H9 (cell line): ENCODE data around the gene YIPF6. TPM values are rescaled to one million over a fixed set of nuclear protein-coding genes. Genes with fewer than 3 reads are reported as not detected.

Experiments
- DNase-seq: peaks from one replicate; pipeline ENCODE4 v3.0.0-alpha.2; 2017
- H2AFZ ChIP-seq: one replicate; pipeline ENCODE4 v1.6.1; 2013; ENCODE audit warnings: mild to moderate bottlenecking, low read length, control low read depth, moderate library complexity
- H2AK5ac ChIP-seq: 2 replicates; pipeline ENCODE4 v1.6.1; 2013; ENCODE audit warnings: low read length, control low read depth, mixed read lengths; ENCODE audit not compliant: insufficient read length
- H2BK120ac ChIP-seq: one replicate; pipeline ENCODE4 v1.6.1; 2013; ENCODE audit warnings: low read depth, mild to moderate bottlenecking, low read length, control low read depth, inconsistent platforms; ENCODE audit not compliant: poor library complexity, severe bottlenecking
- H2BK12ac ChIP-seq: 2 replicates; pipeline ENCODE4 v1.6.1; 2013; ENCODE audit warnings: low read length, control low read depth, mixed read lengths, low read depth; ENCODE audit not compliant: insufficient read length
- H2BK15ac ChIP-seq: 2 replicates; pipeline ENCODE4 v1.6.1; 2013; ENCODE audit warnings: low read depth, low read length, control low read depth
- H2BK20ac ChIP-seq: one replicate; pipeline ENCODE4 v1.6.1; 2013; ENCODE audit warnings: low read depth, mild to moderate bottlenecking, low read length, control low read depth, inconsistent platforms; ENCODE audit not compliant: poor library complexity, severe bottlenecking
- H2BK5ac ChIP-seq: 2 replicates; pipeline ENCODE4 v1.6.1; 2013; ENCODE audit warnings: low read length, control low read depth, mixed read lengths; ENCODE audit not compliant: insufficient read length
- H3K14ac ChIP-seq: 2 replicates; pipeline ENCODE4 v1.6.1; 2013; ENCODE audit warnings: low read length, control low read depth; ENCODE audit not compliant: insufficient read depth
- H3K18ac ChIP-seq: 2 replicates; pipeline ENCODE4 v1.6.1; 2013; ENCODE audit warnings: low read depth, mild to moderate bottlenecking, mixed read lengths, low read length, control low read depth; ENCODE audit not compliant: insufficient read length
- H3K23ac ChIP-seq: 2 replicates; pipeline ENCODE4 v1.6.1; 2013; ENCODE audit warnings: low read length, control low read depth, mixed read lengths, low read depth; ENCODE audit not compliant: insufficient read length
- H3K23me2 ChIP-seq: 2 replicates; pipeline ENCODE4 v1.6.1; 2013; ENCODE audit warnings: low read depth, mild to moderate bottlenecking, mixed read lengths, low read length, control low read depth; ENCODE audit not compliant: insufficient read length, poor library complexity, severe bottlenecking
- H3K27ac ChIP-seq: 2 replicates; pipeline ENCODE4 v1.5.1; 2013; ENCODE audit warnings: low read length, control low read depth, mixed read lengths, low read depth; ENCODE audit not compliant: insufficient read length
- H3K27me3 ChIP-seq: 2 replicates; pipeline ENCODE4 v1.6.1; 2013; ENCODE audit warnings: low read length, control low read depth, inconsistent platforms; ENCODE audit not compliant: insufficient read depth
- H3K4ac ChIP-seq: 2 replicates; pipeline ENCODE4 v1.6.1; 2013; ENCODE audit warnings: low read depth, mild to moderate bottlenecking, control low read depth, inconsistent platforms, low read length, moderate library complexity
- H3K4me1 ChIP-seq: 2 replicates; pipeline ENCODE4 v1.6.1; 2013; ENCODE audit warnings: low read length, control low read depth, inconsistent platforms; ENCODE audit not compliant: insufficient read depth
- H3K4me2 ChIP-seq: 2 replicates; pipeline ENCODE4 v1.6.1; 2013; ENCODE audit warnings: low read length, control low read depth, mixed read lengths; ENCODE audit not compliant: insufficient read length, insufficient read depth
- H3K56ac ChIP-seq: 2 replicates; pipeline ENCODE4 v1.6.1; 2013; ENCODE audit warnings: low read depth, mild to moderate bottlenecking, mixed read lengths, low read length, control low read depth; ENCODE audit not compliant: insufficient read length
- H3K79me1 ChIP-seq: 2 replicates; pipeline ENCODE4 v1.6.1; 2013; ENCODE audit warnings: low read depth, mild to moderate bottlenecking, moderate library complexity, low read length, control low read depth, inconsistent platforms; ENCODE audit not compliant: insufficient read depth, poor library complexity, severe bottlenecking
- H3K79me2 ChIP-seq: 2 replicates; pipeline ENCODE4 v1.6.1; 2013; ENCODE audit warnings: low read length, control low read depth, inconsistent platforms; ENCODE audit not compliant: insufficient read depth
- H3K9ac ChIP-seq: 2 replicates; pipeline ENCODE4 v1.6.1; 2013; ENCODE audit warnings: low read length, control low read depth, mixed read lengths; ENCODE audit not compliant: insufficient read length; ENCODE audit errors: extremely low read depth
- H3K9me3 ChIP-seq: one replicate; pipeline ENCODE4 v1.6.1; 2013; ENCODE audit warnings: low read depth, low read length, inconsistent platforms; ENCODE audit not compliant: control insufficient read depth
- H3T11ph ChIP-seq: one replicate; pipeline ENCODE4 v1.6.1; 2013; ENCODE audit warnings: mild to moderate bottlenecking, low read length, control low read depth, inconsistent platforms
- H4K20me1 ChIP-seq: one replicate; pipeline ENCODE4 v1.6.1; 2013; ENCODE audit not compliant: control insufficient read depth, insufficient read length, insufficient read depth
- H4K5ac ChIP-seq: 2 replicates; pipeline ENCODE4 v1.6.1; 2013; ENCODE audit warnings: low read depth, mild to moderate bottlenecking, mixed read lengths, low read length, control low read depth; ENCODE audit not compliant: insufficient read length
- H4K8ac ChIP-seq: replicated peaks from 2 replicates; pipeline ENCODE4 v1.6.1; 2013; ENCODE audit warnings: low read length, control low read depth, mixed read lengths, low read depth; ENCODE audit not compliant: insufficient read length
- H4K91ac ChIP-seq: 2 replicates; pipeline ENCODE4 v1.6.1; 2013; ENCODE audit warnings: low read depth, mild to moderate bottlenecking, moderate library complexity, mixed read lengths, low read length, control low read depth; ENCODE audit not compliant: insufficient read length
- H3K27ac Mint-ChIP-seq, 3 experiments: 2 replicates in 2 of 3; 3 replicates in 1 of 3; pipeline ENCODE4 v1.8.0; 2020 to 2021; ENCODE audit warnings: mixed read lengths in 3 of 3, mild to moderate bottlenecking in 1 of 3, moderate library complexity in 1 of 3
- H3K27me3 Mint-ChIP-seq: 2 replicates; pipeline ENCODE4 v1.8.0; 2021; ENCODE audit warnings: low read depth, mild to moderate bottlenecking, moderate library complexity, mixed read lengths
- H3K36me3 Mint-ChIP-seq, 3 experiments: 2 replicates in 2 of 3; 3 replicates in 1 of 3; pipeline ENCODE4 v1.8.0; 2020 to 2021; ENCODE audit warnings: low read depth in 3 of 3, mixed read lengths in 3 of 3; ENCODE audit not compliant: insufficient read depth in 1 of 3
- H3K4me1 Mint-ChIP-seq, 2 experiments: 2 replicates each; pipeline ENCODE4 v1.8.0; 2020; ENCODE audit warnings: mixed read lengths in 2 of 2
- H3K4me3 Mint-ChIP-seq, 2 experiments: 2 replicates in 1 of 2; 3 replicates in 1 of 2; pipeline ENCODE4 v1.8.0; 2020 to 2021; ENCODE audit warnings: mild to moderate bottlenecking in 2 of 2, mixed read lengths in 2 of 2, moderate library complexity in 1 of 2
- H3K9me3 Mint-ChIP-seq, 2 experiments: 2 replicates in 1 of 2; 3 replicates in 1 of 2; pipeline ENCODE4 v1.8.0; 2020; ENCODE audit warnings: mild to moderate bottlenecking in 2 of 2, mixed read lengths in 2 of 2, moderate library complexity in 1 of 2
- CTCF ChIP-seq: fragments of 200-600 bp; sonication (generic); conservative IDR thresholded peaks from 3 replicates; pipeline ENCODE4 v1.8.0; 2021; ENCODE audit warnings: antibody characterized with exemption, mild to moderate bottlenecking
- WGBS: extraction: QIAGEN DNeasy Blood & Tissue Kit; methylation state at CpG from one replicate; pipeline ENCODE4 v1.1.7; 2013; ENCODE audit warnings: missing lambda C conversion rate, low lambda C conversion rate, mixed read lengths; ENCODE audit not compliant: insufficient read length; ENCODE audit errors: extremely low coverage; 5-methylcytosine and 5-hydroxymethylcytosine counted together
- total RNA-seq: library from RNA; stranded (reverse); gene quantifications from 2 replicates; pipeline ENCODE4 v1.2.1, GENCODE V29; 2021

The YIPF6 gene
- total RNA-seq, 1 experiment from 2014 or later = 31.8 TPM

- H2BK12ac ChIP-seq = no peak overlapping the region
- no peaks in the 10 kb centered on the region for H3K79me2 ChIP-seq
- Mint-ChIP-seq H3K27ac (no peak overlapping the region), H3K9me3 (peaks cover 40 to 44% of the 10 kb centered on the region in 2 experiments), H3K4me3 (no peak overlapping the region), H3K36me3 (peaks cover 4 to 31% (median 23%) of the 10 kb centered on the region in 3 experiments), H3K27me3 (no peaks in the 10 kb centered on the region), H3K4me1 (no peaks in the 10 kb centered on the region)
- no peaks in the 10 kb centered on the region for H3K79me1 ChIP-seq
- H3K9me3 ChIP-seq = peaks cover 16% of the 10 kb centered on the region
- no peak overlapping the region for H3K4ac ChIP-seq
- no peak overlapping the region for H2AK5ac ChIP-seq
- H2AFZ ChIP-seq = no peak overlapping the region
- H2BK5ac ChIP-seq = no peak overlapping the region
- H3K14ac ChIP-seq = no peak overlapping the region
- H3K4me1 ChIP-seq = no peaks in the 10 kb centered on the region
- no peak overlapping the region for H3T11ph ChIP-seq
- no peaks in the 10 kb centered on the region for H3K27me3 ChIP-seq
- H2BK120ac ChIP-seq = no peak overlapping the region
- H4K20me1 ChIP-seq = no peaks in the 10 kb centered on the region
- H3K56ac ChIP-seq = no peak overlapping the region
- no CpG with 5 or more reads among the region's 4 CpGs for WGBS
- no peak for DNase-seq
- H4K91ac ChIP-seq = no peak overlapping the region
- H3K23me2 ChIP-seq = no peaks in the 10 kb centered on the region
- H2BK15ac ChIP-seq = no peak overlapping the region
- no peak overlapping the region for H4K8ac ChIP-seq
- no peak overlapping the region for H3K23ac ChIP-seq
- H3K4me2 ChIP-seq = no peak overlapping the region
- no peak overlapping the region for H4K5ac ChIP-seq
- H2BK20ac ChIP-seq = no peak overlapping the region
- no peak for TF ChIP-seq CTCF
- H3K18ac ChIP-seq = no peak overlapping the region
- H3K27ac ChIP-seq = no peak overlapping the region
- no peak overlapping the region for H3K9ac ChIP-seq
Observed at GRCh38 chrX:68534691-68535090, 35.8 kb downstream of the YIPF6 start.
